GM21717 (cell line): ENCODE results near the gene FAM161B.

Source experiments
- ATAC-seq: cut with Tn5 transposase; IDR thresholded peaks from one replicate; pipeline ENCODE4 v1.9.1; 2021; ENCODE audit warnings: mild to moderate bottlenecking, moderate library complexity; ENCODE audit not compliant: unreplicated experiment

Gene FAM161B

DNA sequence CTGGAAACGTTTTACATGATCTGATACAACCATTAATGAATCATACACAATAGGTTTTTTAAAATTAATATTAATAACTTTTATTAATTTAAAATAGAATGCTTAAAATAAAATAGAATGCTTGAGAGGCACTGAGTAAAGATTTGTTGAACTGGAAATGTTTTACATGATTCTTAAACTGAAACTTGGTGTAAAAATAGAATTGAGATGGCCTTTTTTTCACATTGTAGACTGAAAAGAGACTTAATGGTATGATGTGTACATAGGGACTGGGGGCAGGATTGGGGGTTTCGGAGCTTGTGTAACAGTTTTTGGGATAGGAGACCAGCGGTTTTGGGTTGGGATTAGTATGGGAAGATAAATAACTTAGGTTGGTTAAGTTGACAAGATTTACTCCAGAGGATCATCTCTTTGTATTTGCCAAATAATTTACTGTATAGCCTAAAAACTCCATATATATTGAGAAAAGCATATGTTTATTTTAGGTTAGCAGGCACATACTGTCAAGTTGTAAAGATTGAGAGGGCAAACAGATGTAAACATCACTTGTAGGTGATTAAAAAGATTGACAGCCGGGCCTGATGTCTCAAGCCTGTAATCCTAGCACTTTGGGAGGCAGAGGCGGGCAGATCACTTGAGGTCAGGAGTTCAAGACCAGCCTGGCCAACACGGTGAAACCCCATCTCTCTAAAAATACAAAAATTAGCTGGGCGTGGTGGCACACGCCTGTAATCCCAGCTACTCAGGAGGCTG is 65.3 kb downstream of the FAM161B start:
- ATAC-seq = no peak
